Skeletal muscle satellite cell (primary cell): ENCODE data around the gene GPR89B.
"Not testable (repeated sequence)": the region's sequence is repeated elsewhere in the genome, so short reads cannot be mapped to it uniquely, and the experiment has no call there.

ENCODE experiments used
- H3K27me3 ChIP-seq: 2 replicates; pipeline ENCODE4 v1.7.0; 2013; ENCODE audit warnings: low read length; ENCODE audit not compliant: control insufficient read depth, insufficient read depth
- H3K36me3 ChIP-seq: 2 replicates; pipeline ENCODE4 v1.7.0; 2013; ENCODE audit warnings: mild to moderate bottlenecking, control low read depth, low read length; ENCODE audit not compliant: insufficient read depth
- H3K4me1 ChIP-seq: 2 replicates; pipeline ENCODE4 v1.7.0; 2013; ENCODE audit warnings: low read length; ENCODE audit not compliant: control insufficient read depth, insufficient read depth
- H3K4me2 ChIP-seq: 2 replicates; pipeline ENCODE4 v1.7.0; 2013; ENCODE audit warnings: mild to moderate bottlenecking, low read length
- H3K4me3 ChIP-seq: 2 replicates; pipeline ENCODE4 v1.7.0; 2013; ENCODE audit warnings: low read length
- H3K9ac ChIP-seq: 2 replicates; pipeline ENCODE4 v1.7.0; 2013; ENCODE audit warnings: mild to moderate bottlenecking, low read depth, low read length, moderate library complexity
- H3K9me3 ChIP-seq: replicated peaks from 2 replicates; pipeline ENCODE4 v1.7.0; 2013; ENCODE audit warnings: mild to moderate bottlenecking, control low read depth, low read length

The GPR89B gene

DNA sequence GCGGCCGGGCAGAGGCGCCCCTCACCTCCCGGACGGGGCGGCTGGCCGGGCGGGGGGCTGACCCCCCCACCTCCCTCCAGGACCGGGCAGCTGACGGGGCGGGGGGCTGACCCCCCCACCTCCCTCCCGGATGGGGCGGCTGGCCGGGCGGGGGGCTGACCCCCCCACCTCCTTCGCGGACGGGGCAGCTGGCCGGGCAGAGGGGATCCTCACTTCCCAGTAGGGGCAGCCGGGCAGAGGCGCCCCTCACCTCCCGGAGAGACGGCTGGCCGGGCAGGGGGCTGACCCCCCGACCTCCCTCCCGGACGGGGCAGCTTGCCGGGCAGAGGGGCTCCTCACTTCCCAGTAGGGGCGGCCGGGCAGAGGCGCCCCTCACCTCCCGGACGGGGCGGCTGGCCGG is 21.3 kb downstream of the GPR89B start:
- not testable (repeated sequence) for H3K9me3 ChIP-seq, H3K4me3 ChIP-seq, H3K36me3 ChIP-seq

DNA sequence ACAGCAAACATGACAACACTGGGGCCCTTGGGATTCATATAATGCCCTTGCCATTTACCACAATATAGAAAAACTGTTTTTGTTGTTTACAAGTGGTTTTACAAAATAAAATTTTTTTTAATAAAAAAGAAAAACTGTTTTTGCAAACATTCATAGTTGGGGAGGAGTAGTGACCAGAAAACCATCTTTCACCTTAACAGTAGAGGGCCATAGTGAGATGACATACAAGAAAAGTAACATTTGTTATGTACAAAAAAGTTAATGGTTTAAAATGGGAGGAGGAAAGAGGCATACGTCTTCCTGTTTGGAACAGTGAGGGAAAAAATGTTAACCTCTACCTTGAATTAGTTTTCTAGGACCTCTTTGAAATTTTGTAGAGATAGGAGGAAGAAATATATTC is 30.7 kb downstream of the GPR89B start:
- H3K9me3 ChIP-seq, H3K27me3 ChIP-seq, H3K4me1 ChIP-seq, H3K36me3 ChIP-seq, H3K4me2 ChIP-seq, H3K4me3 ChIP-seq, H3K9ac ChIP-seq: not testable (repeated sequence)

More for the DNA sequence above, 21.3 kb downstream of the GPR89B start:
- H3K9ac ChIP-seq, H3K27me3 ChIP-seq, H3K4me2 ChIP-seq, H3K4me1 ChIP-seq: not testable (repeated sequence)

DNA sequence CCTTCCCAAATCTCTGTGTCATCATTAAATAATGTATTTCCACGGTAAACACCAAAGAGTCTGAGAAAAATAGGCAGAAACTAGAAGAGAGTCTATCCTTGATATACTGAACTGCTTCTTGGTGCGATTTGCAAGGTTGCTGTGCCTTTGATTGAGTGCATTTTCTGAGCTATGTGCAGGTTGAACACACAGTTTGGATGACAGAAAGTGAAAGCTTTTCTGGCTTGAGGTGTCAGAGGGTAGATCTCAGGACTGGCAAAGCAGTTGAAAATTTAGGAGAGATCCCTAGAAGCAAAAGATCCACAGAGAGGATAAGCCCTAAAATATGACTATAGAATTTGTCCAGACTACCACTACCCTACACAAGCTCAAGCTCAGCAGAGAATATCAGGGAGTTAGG is 31.5 kb downstream of the GPR89B start:
- not testable (repeated sequence) for H3K9me3 ChIP-seq, H3K4me1 ChIP-seq, H3K36me3 ChIP-seq, H3K27me3 ChIP-seq, H3K9ac ChIP-seq, H3K4me2 ChIP-seq, H3K4me3 ChIP-seq

DNA sequence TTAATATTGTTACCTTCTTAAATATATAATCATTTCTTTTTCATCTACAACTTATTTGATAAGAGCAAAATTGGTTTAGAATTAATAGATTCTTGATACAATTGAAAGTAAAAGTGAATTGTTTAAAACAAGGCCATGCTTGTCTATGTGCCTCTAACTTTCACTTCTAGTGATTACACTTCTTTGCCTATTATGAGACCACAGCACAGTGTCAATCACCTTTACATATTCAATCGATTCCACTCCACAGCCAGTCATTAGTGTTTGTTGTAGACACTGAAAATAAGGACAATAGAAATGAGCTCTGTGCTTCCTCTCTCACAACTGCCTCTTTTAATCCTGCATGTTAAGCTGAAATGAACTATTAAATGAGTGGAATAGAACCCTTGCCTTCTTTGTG is 36.4 kb downstream of the GPR89B start:
- not testable (repeated sequence) for H3K4me2 ChIP-seq, H3K4me3 ChIP-seq, H3K4me1 ChIP-seq, H3K36me3 ChIP-seq, H3K27me3 ChIP-seq, H3K9ac ChIP-seq, H3K9me3 ChIP-seq

DNA sequence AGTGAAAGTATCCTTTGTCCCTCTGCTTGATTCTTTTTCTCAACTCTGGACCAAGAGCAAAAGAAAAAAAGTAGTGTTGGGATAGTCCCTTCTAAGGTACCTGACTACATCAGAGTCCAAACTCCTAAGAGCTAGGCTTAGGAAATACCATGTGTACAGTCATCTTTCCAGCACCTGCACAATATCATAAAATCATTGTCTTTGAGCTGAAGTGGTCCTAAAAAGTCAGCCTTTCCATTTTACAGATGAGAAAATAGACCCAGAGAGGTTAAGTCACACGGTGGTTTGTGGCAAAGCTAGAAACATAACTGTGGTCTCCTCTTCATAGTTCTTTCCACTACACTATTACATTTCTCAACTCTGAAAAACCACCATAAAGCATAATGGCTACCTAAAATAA is 38.4 kb downstream of the GPR89B start:
- H3K4me1 ChIP-seq = not testable (repeated sequence)

DNA sequence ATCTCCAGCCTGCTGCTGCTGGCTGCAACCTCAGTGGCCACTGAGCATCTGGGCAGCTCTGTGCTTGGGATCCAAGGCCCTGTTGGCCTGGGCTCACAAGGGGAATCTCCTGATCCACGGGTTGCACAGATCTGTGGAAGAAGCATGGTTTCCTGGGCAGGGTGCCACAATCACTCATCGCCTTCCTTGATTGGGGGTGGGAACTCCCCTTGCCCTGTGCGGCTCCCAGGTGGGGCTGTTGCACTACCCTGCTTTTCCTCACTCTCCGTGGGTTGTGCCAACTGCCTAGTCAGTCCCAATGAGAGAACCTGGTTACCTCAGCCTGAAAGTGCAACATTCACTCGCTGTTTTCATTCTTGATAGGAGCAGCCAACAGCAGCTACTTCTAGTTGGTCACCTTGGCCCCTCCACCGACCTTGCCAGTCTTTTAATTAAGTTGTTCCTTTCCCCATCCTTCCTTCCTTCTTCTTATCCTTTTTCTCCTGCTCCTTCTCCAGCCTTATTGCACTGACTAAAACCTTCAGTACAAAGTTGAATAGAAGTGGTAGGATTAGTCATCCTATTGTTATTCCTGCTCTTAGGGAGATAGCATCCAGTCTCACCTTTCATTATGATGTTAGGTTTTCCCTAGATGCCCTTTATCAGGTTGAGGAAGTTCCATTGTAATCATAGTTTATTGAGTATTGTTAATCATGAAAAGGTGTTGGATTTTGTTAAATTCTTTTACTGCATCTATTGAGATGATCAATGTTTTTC is 50.9 kb downstream of the GPR89B start:
- not testable (repeated sequence) for H3K9me3 ChIP-seq, H3K27me3 ChIP-seq, H3K4me2 ChIP-seq, H3K9ac ChIP-seq, H3K4me3 ChIP-seq, H3K4me1 ChIP-seq, H3K36me3 ChIP-seq

More for the DNA sequence above, 38.4 kb downstream of the GPR89B start:
- H3K36me3 ChIP-seq, H3K27me3 ChIP-seq, H3K4me3 ChIP-seq, H3K9ac ChIP-seq, H3K9me3 ChIP-seq, H3K4me2 ChIP-seq: not testable (repeated sequence)

DNA sequence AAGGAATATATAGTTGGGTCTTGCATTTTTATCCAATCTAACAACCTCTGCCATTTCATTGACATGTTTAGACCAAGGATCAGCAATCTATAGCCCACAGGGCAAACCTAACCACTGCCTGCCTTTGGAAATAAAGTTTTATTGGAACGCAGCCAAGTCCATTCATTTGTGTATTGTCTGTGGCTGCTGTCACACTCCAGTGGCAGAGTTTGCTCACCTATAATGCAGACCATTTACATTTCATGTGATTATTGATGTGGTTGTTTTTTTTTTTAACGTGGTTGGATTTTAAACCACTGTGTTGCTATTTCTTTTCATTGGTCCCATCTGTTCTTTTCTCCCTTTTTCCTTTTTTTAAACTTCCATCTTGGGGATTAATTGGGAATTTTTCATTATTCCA is 57.2 kb downstream of the GPR89B start:
- H3K4me3 ChIP-seq, H3K4me2 ChIP-seq, H3K9me3 ChIP-seq, H3K4me1 ChIP-seq, H3K9ac ChIP-seq, H3K27me3 ChIP-seq, H3K36me3 ChIP-seq: not testable (repeated sequence)

DNA sequence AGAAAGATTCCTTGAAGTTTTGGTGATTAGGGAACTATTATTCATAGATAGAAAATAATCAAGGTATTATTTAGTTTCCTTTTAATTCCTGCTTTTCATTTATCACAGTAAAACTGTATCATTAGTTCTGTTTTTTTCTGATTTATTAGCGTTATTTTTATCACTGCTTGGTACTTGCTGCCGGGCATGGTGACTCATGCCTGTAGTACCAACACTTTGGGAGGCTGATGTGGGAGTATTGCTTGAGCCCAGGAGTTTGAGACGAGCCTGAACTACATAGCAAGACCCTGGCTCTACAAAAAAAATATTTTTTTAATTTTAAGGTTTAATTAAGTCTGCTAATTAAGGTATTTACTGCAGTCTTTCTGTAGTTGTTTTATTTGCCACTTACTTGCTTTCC is 59.7 kb downstream of the GPR89B start:
- not testable (repeated sequence) for H3K4me1 ChIP-seq

DNA sequence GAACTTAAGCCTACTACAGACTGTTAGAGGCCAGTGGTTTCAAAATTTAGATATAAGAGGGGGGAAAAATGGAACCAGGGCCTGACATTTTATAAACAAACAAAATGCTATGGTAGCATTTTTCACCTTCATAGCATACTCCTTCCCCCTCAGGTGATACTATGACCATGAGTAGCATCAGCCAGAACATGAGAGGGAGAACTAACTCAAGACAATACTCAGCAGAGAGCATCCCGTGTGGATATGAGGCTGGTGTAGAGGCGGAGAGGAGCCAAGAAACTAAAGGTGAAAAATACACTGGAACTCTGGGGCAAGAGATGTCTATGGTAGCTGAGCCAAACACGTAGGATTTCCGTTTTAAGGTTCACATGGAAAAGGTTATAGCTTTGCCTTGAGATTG is 64.7 kb downstream of the GPR89B start:
- H3K36me3 ChIP-seq, H3K4me3 ChIP-seq, H3K9me3 ChIP-seq, H3K4me1 ChIP-seq, H3K4me2 ChIP-seq, H3K27me3 ChIP-seq, H3K9ac ChIP-seq: not testable (repeated sequence)

More for the DNA sequence above, 59.7 kb downstream of the GPR89B start:
- H3K27me3 ChIP-seq, H3K9ac ChIP-seq, H3K4me3 ChIP-seq, H3K36me3 ChIP-seq, H3K4me2 ChIP-seq, H3K9me3 ChIP-seq: not testable (repeated sequence)

DNA sequence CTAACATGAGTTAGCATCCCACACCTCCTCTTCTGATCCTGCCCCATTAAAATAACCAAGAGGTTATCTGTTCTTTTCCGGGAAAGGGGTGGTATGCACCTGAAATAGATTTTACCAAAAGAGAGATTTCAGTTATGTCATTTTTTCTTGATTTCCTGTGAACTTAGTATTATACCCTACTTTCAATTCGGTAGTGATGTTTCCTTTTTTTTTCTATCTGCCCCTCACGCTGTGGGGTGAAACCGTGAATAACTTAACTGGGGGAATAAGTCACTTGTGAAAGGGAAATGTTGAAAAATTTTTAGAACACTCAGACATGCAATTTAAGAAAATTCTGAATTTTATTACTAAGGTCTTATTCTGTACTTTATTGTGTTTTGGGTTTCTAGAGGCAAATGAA is 65.2 kb downstream of the GPR89B start:
- H3K4me2 ChIP-seq, H3K4me3 ChIP-seq, H3K4me1 ChIP-seq, H3K36me3 ChIP-seq, H3K9me3 ChIP-seq, H3K9ac ChIP-seq, H3K27me3 ChIP-seq: not testable (repeated sequence)

DNA sequence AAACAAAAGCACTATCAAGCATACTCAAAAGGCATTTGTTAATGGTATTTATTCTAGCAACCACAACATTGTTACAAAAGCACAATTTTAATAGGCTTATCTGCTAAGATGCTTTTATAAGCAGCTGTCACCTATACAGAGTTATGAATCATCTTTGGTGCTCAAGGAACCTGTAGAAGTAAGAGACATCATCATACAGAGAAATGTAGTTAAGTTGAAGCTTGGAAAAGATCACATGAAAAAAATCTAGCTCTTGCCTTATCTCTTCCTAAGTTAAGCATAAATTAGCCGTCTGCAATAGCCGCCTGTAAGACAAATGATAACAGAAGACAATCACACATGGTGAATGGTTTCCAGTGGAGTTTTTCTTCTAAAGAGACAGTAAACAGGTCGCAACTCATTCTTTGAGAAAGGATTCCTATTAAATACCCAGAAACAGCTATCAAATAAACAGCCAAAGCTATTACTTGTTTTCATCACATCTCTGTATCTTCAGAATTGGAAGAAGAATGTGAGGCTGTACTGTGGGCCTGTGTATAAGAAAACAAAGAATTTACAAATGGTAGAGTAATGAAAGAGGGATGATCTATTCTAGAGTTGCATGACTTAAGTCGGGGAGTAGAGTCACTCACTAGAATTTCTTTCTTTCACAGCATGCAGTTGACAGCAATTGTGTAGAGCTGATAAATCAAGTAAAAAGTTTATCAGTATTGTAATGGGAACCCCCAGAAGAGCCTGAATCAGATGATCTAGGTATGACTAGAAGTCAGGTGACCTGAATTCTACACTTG is 65.8 kb downstream of the GPR89B start:
- not testable (repeated sequence) for H3K27me3 ChIP-seq, H3K9ac ChIP-seq, H3K4me1 ChIP-seq, H3K4me2 ChIP-seq, H3K4me3 ChIP-seq, H3K9me3 ChIP-seq, H3K36me3 ChIP-seq

DNA sequence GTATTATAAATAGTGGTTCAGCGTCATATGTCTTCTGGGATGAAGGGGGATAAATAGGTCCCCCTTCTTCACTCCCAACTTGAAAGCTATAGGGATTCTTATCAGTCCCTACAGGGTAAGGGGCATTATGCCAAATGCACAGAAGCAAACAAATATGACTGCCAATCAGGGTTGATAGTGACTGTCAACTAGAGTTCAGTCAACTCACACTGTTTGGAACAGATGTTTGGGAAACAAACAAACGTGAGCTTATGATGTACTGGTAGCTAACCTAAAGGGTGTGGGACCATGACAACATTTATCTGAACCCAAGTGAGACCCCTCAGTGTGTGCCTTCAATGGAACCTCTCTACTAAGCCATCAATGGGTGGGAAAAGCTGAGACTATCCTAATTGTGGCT is 67.9 kb downstream of the GPR89B start:
- H3K4me1 ChIP-seq, H3K36me3 ChIP-seq, H3K9ac ChIP-seq, H3K27me3 ChIP-seq, H3K4me2 ChIP-seq, H3K4me3 ChIP-seq, H3K9me3 ChIP-seq: not testable (repeated sequence)
